Cardiac fibroblast (primary cell): ENCODE results near the gene PODXL.
"Not testable (repeated sequence)": the region's sequence is repeated elsewhere in the genome, so short reads cannot be mapped to it uniquely, and the experiment has no call there.

Experiments used
- DNase-seq, 2 donors: peaks; one replicate each; pipeline versions ENCODE4 v3.0.0 to v3.0.0-alpha.2; 2010; ENCODE audit warnings: low read depth in 2 of 2
- H3K4me3 ChIP-seq, 2 donors: replicated peaks in 1 of 2; 1 replicate in 1 of 2; 2 replicates in 1 of 2; pipeline ENCODE4 v1.5.1; 2011; ENCODE audit warnings: low read depth in 2 of 2, low read length in 2 of 2, mild to moderate bottlenecking in 2 of 2, moderate library complexity in 1 of 2
- TF ChIP-seq, protein P1 (sequence below): IDR thresholded peaks from one replicate; pipeline ENCODE4 v1.5.1; 2011; ENCODE audit warnings: low read depth, mild to moderate bottlenecking, low read length, inconsistent platforms

Gene PODXL

DNA sequence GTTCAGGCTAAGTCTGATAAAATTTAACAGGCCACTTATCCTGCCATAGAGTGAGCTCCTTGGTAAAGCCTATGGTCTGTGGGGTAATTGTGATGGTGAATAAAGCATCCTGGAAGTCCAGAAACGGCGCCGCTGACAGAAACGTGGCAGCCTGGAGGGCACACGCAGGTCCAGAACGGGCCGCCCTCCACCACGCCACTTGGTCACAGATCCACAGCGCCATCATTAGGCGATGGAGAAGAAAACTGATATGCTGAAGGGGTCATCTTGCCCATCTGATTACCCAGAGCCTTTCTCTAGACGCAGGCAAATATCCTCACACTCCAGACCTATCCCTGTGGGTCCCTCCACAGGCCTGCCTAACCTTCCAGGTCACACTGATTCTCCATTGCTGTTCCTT lies 37.8 kb downstream of the PODXL start:
- DNase-seq: no peak
- TF ChIP-seq, protein P1, sequence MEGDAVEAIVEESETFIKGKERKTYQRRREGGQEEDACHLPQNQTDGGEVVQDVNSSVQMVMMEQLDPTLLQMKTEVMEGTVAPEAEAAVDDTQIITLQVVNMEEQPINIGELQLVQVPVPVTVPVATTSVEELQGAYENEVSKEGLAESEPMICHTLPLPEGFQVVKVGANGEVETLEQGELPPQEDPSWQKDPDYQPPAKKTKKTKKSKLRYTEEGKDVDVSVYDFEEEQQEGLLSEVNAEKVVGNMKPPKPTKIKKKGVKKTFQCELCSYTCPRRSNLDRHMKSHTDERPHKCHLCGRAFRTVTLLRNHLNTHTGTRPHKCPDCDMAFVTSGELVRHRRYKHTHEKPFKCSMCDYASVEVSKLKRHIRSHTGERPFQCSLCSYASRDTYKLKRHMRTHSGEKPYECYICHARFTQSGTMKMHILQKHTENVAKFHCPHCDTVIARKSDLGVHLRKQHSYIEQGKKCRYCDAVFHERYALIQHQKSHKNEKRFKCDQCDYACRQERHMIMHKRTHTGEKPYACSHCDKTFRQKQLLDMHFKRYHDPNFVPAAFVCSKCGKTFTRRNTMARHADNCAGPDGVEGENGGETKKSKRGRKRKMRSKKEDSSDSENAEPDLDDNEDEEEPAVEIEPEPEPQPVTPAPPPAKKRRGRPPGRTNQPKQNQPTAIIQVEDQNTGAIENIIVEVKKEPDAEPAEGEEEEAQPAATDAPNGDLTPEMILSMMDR: no peak
- H3K4me3 ChIP-seq: no peak overlapping the region

DNA sequence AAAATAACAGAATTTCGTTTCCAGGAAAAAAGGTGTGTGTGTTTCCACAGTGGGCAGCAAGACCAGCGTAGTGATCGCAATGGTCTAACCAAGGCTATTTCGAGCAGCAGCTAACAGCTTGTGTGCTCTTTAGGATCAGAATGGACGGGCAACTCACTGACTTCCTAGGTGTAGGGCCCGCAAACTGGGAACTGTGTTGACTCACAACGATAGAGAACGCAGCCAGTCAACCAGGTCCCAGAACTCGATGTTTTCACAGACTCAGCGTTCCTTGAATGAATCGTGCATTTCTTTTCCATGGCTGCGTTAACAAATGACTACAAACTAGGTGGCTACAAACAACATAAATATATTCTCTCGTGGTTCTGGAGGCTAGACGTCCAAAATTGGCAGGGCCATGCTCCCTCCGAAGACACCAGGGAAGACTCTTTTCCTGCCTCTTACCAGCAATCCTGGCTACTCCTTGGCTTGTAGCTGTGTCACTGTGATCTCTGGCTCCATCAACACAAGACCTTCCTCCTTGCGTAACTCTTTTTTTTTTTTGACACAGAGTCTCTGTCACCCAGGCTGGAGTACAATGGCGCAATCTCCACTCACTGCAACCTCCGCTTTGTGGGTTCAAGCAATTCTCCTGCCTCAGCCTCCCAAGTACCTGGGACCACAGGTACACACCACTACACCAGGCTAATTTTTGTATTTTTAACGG lies 39.1 kb downstream of the PODXL start:
- TF ChIP-seq, protein P1: no peak
- no peak for DNase-seq
- H3K4me3 ChIP-seq: no peak overlapping the region

DNA sequence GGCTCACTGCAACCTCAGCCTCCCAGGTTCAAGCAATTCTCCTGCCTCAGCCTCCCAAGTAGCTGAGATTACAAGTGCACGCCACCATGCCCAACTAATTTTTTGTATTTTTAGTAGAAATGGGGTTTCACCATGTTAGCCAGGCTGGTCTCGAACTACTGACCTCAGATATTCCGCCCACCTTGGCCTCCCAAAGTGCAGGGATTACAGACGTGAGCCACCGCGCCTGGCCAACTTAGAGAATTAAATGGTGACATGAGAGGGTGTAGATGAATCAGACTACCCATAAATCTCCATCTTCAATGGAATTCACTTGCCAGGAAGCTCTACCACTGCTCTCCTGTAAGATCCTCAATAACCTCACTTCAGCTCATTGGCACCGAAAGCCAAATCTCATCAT lies 41.0 kb downstream of the PODXL start:
- not testable (repeated sequence) for H3K4me3 ChIP-seq, DNase-seq

DNA sequence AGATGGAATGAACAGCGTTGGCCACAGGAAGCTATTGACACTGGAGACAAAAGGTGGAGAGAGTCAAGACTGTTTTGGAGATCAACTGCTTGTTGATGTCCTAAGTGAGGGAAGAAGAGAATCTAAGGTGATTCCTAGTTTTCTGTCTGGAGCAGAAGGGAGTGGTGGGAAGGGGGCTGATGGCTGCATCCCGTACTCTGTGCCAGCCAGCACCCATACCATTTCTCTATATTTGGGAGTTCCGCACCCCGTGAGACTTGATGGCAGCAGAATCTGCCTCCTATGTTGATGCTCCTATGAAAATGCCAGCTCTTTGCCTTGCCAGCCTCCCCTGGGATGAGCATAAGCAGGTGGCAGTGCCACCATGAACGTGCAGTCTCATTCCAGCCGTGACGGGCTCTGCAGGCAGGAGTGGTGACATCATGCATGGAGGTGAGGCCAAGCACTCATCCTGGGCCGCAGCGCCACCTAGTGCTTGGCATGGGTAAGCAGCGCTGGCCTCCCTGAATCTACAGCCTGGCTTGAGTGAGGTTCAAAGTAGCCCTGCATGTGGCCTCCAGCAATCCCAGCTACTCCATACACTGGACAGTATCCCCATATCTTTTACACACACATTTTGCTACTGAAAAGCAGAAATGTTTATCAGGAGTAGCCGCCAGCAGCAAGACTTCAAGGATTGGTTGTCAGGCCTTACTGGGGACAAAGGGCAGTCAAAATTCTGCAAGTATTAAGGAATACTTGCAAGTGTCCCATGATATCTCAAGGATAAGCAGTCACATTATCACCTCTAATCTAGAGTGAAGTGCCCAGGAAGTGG lies 43.0 kb downstream of the PODXL start:
- no peak overlapping the region for H3K4me3 ChIP-seq
- peak; percentile 84 to 87 for DNase-seq
- TF ChIP-seq, protein P1: peak; percentile 98

DNA sequence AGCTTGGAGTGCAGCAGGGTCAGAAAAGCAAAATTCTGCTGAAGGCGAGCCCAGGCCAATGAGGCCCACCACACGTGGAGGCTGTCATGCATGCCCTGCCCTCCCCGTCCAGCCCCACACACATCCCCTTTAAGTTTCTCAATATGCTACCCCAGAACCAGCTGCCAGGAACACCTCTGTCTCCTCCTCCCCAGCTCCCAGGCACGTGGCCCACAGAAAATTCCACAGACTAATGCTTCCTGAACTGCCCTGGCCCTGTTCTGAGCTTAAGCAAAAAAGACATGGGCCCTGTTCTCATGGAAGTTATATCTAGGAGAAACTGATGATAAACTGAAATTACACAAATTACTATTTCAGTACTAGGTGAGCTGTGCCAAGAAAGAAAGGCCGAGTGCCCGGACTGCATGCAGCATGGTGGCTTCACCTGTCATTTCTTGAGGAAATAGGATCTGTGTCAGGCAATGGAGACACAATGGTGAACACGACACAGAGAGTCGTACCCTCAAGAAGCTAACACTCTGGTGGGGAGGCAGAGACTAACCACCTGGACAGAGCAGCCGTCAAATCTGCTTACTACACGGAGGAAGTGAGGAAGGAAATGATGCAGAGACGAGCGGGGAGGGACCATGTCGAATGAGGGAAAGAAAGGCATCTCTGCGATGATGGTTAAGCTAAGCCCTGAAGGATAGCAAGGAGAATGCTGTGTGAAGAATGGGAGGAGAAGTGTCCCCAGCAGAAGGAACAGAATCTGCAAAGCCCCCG lies 44.5 kb downstream of the PODXL start:
- H3K4me3 ChIP-seq: no peak overlapping the region
- TF ChIP-seq, protein P1: no peak
- DNase-seq: peak in 1 of 2 donors; percentile 41

DNA sequence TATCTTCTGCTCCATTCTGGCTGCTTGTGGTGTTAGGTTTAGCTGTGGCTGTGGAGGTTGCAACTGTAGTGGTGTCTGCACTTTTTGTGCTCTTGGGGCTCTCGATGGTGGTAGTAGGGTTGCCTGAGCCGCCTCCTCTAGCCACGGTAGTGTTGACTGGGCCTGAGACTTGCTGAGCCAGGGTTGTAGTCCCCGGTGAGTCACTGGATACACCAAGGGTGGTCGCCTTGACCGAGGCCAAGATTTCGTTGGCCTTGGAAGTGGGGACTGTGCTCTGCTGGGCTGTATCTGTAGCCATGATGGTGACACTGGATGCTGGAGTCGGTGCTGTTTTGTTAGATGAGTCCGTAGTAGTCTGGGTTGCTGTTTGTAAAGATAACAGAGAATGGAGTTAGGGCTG lies 45.4 kb downstream of the PODXL start:
- TF ChIP-seq, protein P1: no peak
- no peak for DNase-seq
- H3K4me3 ChIP-seq: no peak overlapping the region

DNA sequence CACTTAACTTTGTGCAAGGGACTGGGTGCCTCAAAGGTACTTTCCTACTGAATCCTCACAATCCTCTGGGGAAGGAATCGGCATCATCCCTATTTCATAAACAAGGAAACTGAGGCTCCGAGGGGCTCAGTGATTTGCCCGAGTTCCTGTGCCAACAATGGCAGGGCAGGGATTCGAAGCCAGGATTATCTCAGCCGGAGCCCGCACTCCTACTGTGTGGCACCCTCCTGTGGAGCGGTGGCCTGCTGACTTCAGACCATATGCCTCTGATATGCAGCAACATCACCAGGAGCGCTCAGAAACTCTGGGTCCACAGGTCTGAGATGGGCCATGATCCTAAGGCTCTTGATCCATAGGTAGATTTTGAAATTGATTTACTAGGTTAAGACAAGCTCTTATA lies 46.6 kb downstream of the PODXL start:
- TF ChIP-seq, protein P1: no peak
- DNase-seq: no peak
- H3K4me3 ChIP-seq: no peak overlapping the region
